Measurements from ENCODE around the gene CRYAB.
"Not testable (repeated sequence)": the region's sequence is repeated elsewhere in the genome, so short reads cannot be mapped to it uniquely, and the experiment has no call there.

Gene CRYAB

GRCh38 chr11:111905411-111905810 is 6.2 kb downstream of the CRYAB start:
- DNase-seq (no peak), ATAC-seq (ENCODE audit: insufficient read depth, low read depth) (no peak)
- Histone ChIP-seq H3K9ac (ENCODE audit: low read depth, low read length) (no peak overlapping the region), H3K36me3 (ENCODE audit: insufficient read depth, low read length) (no peaks in the 10 kb centered on the region), H3K27me3 (ENCODE audit: insufficient read depth, low read length, poor library complexity) (peaks cover 4% of the 10 kb centered on the region), H3K9me3 (ENCODE audit: insufficient read depth, low read length, severe bottlenecking) (no peaks in the 10 kb centered on the region), H3K79me2 (ENCODE audit: insufficient read depth, low read length) (no peaks in the 10 kb centered on the region), H2AFZ (ENCODE audit: low read depth, low read length) (no peak overlapping the region), H3K4me3 (ENCODE audit: low read depth in 1 of 2, low read length in 2 of 2) (no peak overlapping the region), H4K20me1 (ENCODE audit: insufficient read depth, low read length) (no peaks in the 10 kb centered on the region), H3K4me2 (ENCODE audit: insufficient read depth, low read length) (no peak overlapping the region), H3K27ac (ENCODE audit: low read length) (no peak overlapping the region), H3K4me1 (ENCODE audit: insufficient read depth, low read length) (no peaks in the 10 kb centered on the region)
- TF ChIP-seq CTCF (IDR thresholded peaks at IDR 0.05; ENCODE audit: borderline replicate concordance, extremely low read depth, low read length, poor library complexity, severe bottlenecking): no peak
- TF ChIP-seq EZH2 (IDR thresholded peaks at IDR 0.05; ENCODE audit: borderline replicate concordance, low read depth, low read length, severe bottlenecking): no peak

- H3K9ac ChIP-seq (ENCODE audit: low read depth, low read length): no peak overlapping the region
- no peaks in the 10 kb centered on the region for H3K9me3 ChIP-seq (ENCODE audit: insufficient read depth, low read length, severe bottlenecking)
- H3K79me2 ChIP-seq (ENCODE audit: insufficient read depth, low read length): no peaks in the 10 kb centered on the region
- no peaks in the 10 kb centered on the region for H3K27me3 ChIP-seq (ENCODE audit: insufficient read depth, low read length, poor library complexity)
- H3K4me1 ChIP-seq (ENCODE audit: insufficient read depth, low read length): no peaks in the 10 kb centered on the region
- no peaks in the 10 kb centered on the region for H4K20me1 ChIP-seq (ENCODE audit: insufficient read depth, low read length)
- no peak overlapping the region for H3K27ac ChIP-seq (ENCODE audit: low read length)
- H3K36me3 ChIP-seq (ENCODE audit: insufficient read depth, low read length): no peaks in the 10 kb centered on the region
- ATAC-seq (ENCODE audit: insufficient read depth, low read depth): no peak
- no peak overlapping the region for H2AFZ ChIP-seq (ENCODE audit: low read depth, low read length)
- no peak for TF ChIP-seq CTCF (IDR thresholded peaks at IDR 0.05; ENCODE audit: borderline replicate concordance, extremely low read depth, low read length, poor library complexity, severe bottlenecking)
- no peak for TF ChIP-seq EZH2 (IDR thresholded peaks at IDR 0.05; ENCODE audit: borderline replicate concordance, low read depth, low read length, severe bottlenecking)
- H3K4me3 ChIP-seq (ENCODE audit: low read depth in 1 of 2, low read length in 2 of 2): no peak overlapping the region
- DNase-seq: no peak
- no peak overlapping the region for H3K4me2 ChIP-seq (ENCODE audit: insufficient read depth, low read length)
Observed at GRCh38 chr11:111886844-111887243, 24.7 kb downstream of the CRYAB start.

GRCh38 chr11:111886032-111886431 is 25.5 kb downstream of the CRYAB start:
- Histone ChIP-seq H3K4me1 (ENCODE audit: insufficient read depth, low read length) (no peaks in the 10 kb centered on the region), H3K9ac (ENCODE audit: low read depth, low read length) (no peak overlapping the region), H3K36me3 (ENCODE audit: insufficient read depth, low read length) (no peaks in the 10 kb centered on the region), H3K79me2 (ENCODE audit: insufficient read depth, low read length) (no peaks in the 10 kb centered on the region), H4K20me1 (ENCODE audit: insufficient read depth, low read length) (no peaks in the 10 kb centered on the region), H3K27ac (ENCODE audit: low read length) (no peak overlapping the region), H3K4me3 (ENCODE audit: low read depth in 1 of 2, low read length in 2 of 2) (no peak overlapping the region), H3K4me2 (ENCODE audit: insufficient read depth, low read length) (no peak overlapping the region), H3K27me3 (ENCODE audit: insufficient read depth, low read length, poor library complexity) (no peaks in the 10 kb centered on the region), H2AFZ (ENCODE audit: low read depth, low read length) (no peak overlapping the region), H3K9me3 (ENCODE audit: insufficient read depth, low read length, severe bottlenecking) (no peaks in the 10 kb centered on the region)
- DNase-seq (no peak), ATAC-seq (ENCODE audit: insufficient read depth, low read depth) (no peak)
- TF ChIP-seq CTCF (IDR thresholded peaks at IDR 0.05; ENCODE audit: borderline replicate concordance, extremely low read depth, low read length, poor library complexity, severe bottlenecking) (no peak), EZH2 (IDR thresholded peaks at IDR 0.05; ENCODE audit: borderline replicate concordance, low read depth, low read length, severe bottlenecking) (no peak)

- H3K4me2 ChIP-seq (ENCODE audit: insufficient read depth, low read length); H3K9me3 ChIP-seq (ENCODE audit: insufficient read depth, low read length, severe bottlenecking); H3K4me1 ChIP-seq (ENCODE audit: insufficient read depth, low read length); H3K79me2 ChIP-seq (ENCODE audit: insufficient read depth, low read length); H3K36me3 ChIP-seq (ENCODE audit: insufficient read depth, low read length); ATAC-seq (ENCODE audit: insufficient read depth, low read depth); H3K27ac ChIP-seq (ENCODE audit: low read length); H2AFZ ChIP-seq (ENCODE audit: low read depth, low read length); DNase-seq; H3K4me3 ChIP-seq (ENCODE audit: low read depth in 1 of 2, low read length in 2 of 2); H3K9ac ChIP-seq (ENCODE audit: low read depth, low read length); H3K27me3 ChIP-seq (ENCODE audit: insufficient read depth, low read length, poor library complexity); H4K20me1 ChIP-seq (ENCODE audit: insufficient read depth, low read length): not testable (repeated sequence)
Observed at GRCh38 chr11:111885053-111885452, 26.5 kb downstream of the CRYAB start.

Measured in DND-41 (cell line).